ENCODE results near the gene RHOF.
A peak's percentile ranks its signal among the peaks of the same experiment; 100 is the strongest.

DNA sequence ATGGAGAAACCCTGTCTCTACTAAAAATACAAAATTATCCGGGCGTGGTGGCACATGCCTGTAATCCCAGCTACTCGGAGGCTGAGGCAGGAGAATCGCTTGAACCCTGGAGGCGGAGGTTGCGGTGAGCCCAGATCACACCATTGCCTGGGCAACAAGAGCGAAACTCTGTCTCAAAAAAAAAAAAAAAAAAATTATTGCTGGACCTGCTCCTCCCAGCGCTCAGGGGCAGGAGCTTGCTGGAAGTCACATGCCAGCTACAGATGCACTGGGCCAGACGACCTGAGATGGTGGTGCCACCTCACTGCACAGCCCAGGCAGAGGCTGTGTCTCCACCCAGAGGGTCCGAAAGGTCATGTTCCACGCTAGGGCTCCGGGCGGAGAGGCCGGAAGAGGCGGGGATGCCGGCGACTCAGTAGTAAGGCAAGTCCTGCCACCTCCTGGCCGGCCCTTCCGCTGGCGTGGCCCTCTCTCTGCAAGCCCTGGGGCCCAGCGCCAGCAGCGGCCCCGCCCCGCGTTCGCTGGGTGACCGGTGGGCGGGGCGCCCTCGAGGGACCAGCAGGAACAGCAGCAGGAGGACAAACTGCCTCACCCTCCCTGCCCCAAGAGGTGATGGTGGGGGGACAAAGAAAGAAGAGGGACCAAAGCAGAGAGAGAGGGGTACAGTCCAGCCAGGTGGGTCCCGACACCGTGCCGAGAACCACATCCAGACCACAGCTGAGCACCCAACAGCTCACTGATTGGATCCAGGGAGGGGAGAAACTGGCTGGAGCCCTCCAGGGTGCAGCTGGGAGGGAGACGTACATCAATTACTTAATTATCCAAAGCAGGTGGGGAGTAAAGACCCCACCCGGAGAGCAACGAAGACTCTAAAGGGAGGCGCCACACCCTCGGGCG, 3.6 kb upstream of the RHOF start:
- TF ChIP-seq, protein P1, sequence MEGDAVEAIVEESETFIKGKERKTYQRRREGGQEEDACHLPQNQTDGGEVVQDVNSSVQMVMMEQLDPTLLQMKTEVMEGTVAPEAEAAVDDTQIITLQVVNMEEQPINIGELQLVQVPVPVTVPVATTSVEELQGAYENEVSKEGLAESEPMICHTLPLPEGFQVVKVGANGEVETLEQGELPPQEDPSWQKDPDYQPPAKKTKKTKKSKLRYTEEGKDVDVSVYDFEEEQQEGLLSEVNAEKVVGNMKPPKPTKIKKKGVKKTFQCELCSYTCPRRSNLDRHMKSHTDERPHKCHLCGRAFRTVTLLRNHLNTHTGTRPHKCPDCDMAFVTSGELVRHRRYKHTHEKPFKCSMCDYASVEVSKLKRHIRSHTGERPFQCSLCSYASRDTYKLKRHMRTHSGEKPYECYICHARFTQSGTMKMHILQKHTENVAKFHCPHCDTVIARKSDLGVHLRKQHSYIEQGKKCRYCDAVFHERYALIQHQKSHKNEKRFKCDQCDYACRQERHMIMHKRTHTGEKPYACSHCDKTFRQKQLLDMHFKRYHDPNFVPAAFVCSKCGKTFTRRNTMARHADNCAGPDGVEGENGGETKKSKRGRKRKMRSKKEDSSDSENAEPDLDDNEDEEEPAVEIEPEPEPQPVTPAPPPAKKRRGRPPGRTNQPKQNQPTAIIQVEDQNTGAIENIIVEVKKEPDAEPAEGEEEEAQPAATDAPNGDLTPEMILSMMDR (IDR thresholded peaks at IDR 0.05), result peak in 2 of 7 experiments; percentile 59 to 62
- TF ChIP-seq EP300 (IDR thresholded peaks at IDR 0.05) (no peak), POLR2A (IDR thresholded peaks at IDR 0.05) (no peak), POLR2AphosphoS5 (IDR thresholded peaks at IDR 0.05) (peak; percentile 76 to 95 (median 89))

Data from stomach (tissue), 4 donors.